ENCODE measurements around the gene SSR3. TPM values are rescaled to one million over a fixed set of nuclear protein-coding genes. Genes with fewer than 3 reads are reported as not detected.

Gene SSR3
- total RNA-seq (ENCODE audit: unreplicated experiment) = 148 TPM
- long read RNA-seq, transcript SSR3-201 (5 exons, 3,716 nt) = major isoform, 72 of 88 reads
- long read RNA-seq, partial matches to known transcripts = 0 of 88 reads
- long read RNA-seq, other reads (novel, unspliced or antisense) = 13 of 88 reads

- no peak for TF ChIP-seq CTCF (IDR thresholded peaks at IDR 0.05; ENCODE audit: unreplicated experiment)
- Mint-ChIP-seq H3K27me3 (ENCODE audit: unreplicated experiment) (peaks cover 2% of the 10 kb centered on the region), H3K36me3 (ENCODE audit: low read depth, unreplicated experiment) (peaks cover 10% of the 10 kb centered on the region), H3K27ac (ENCODE audit: unreplicated experiment) (peak within 1 kb of the TSS; percentile 98), H3K4me1 (ENCODE audit: unreplicated experiment) (peaks cover 35% of the 10 kb centered on the region), H3K4me3 (ENCODE audit: unreplicated experiment) (peak within 1 kb of the TSS; percentile 93), H3K9me3 (ENCODE audit: unreplicated experiment) (no peaks in the 10 kb centered on the region)
- peak; percentile 99 for DNase-seq (ENCODE audit: low spot score)
These were observed at the start of gene SSR3 for GRCh38 chr3:156554842-156555687. Gene SSR3, minus strand, starts transcription at chr3:156555117. Its CDS starts 28 bp downstream, at chr3:156555089.

- Mint-ChIP-seq H3K27ac (ENCODE audit: unreplicated experiment) (no peak overlapping the region), H3K27me3 (ENCODE audit: unreplicated experiment) (no peaks in the 10 kb centered on the region), H3K4me1 (ENCODE audit: unreplicated experiment) (peaks cover 13% of the 10 kb centered on the region), H3K9me3 (ENCODE audit: unreplicated experiment) (no peaks in the 10 kb centered on the region), H3K36me3 (ENCODE audit: low read depth, unreplicated experiment) (no peaks in the 10 kb centered on the region), H3K4me3 (ENCODE audit: unreplicated experiment) (no peak overlapping the region)
- no peak for DNase-seq (ENCODE audit: low spot score)
- no peak for TF ChIP-seq CTCF (IDR thresholded peaks at IDR 0.05; ENCODE audit: unreplicated experiment)
These were observed 49.2 kb upstream of the SSR3 start for GRCh38 chr3:156604064-156604641.

- Mint-ChIP-seq H3K4me1 (ENCODE audit: unreplicated experiment) (peaks cover 17% of the 10 kb centered on the region), H3K36me3 (ENCODE audit: low read depth, unreplicated experiment) (no peaks in the 10 kb centered on the region), H3K9me3 (ENCODE audit: unreplicated experiment) (no peaks in the 10 kb centered on the region), H3K27me3 (ENCODE audit: unreplicated experiment) (no peaks in the 10 kb centered on the region), H3K27ac (ENCODE audit: unreplicated experiment) (no peak overlapping the region), H3K4me3 (ENCODE audit: unreplicated experiment) (no peak overlapping the region)
- DNase-seq (ENCODE audit: low spot score) = no peak
- TF ChIP-seq CTCF (IDR thresholded peaks at IDR 0.05; ENCODE audit: unreplicated experiment) = no peak
These were observed 48.6 kb upstream of the SSR3 start for GRCh38 chr3:156603379-156604017.

- no peak for TF ChIP-seq CTCF (IDR thresholded peaks at IDR 0.05; ENCODE audit: unreplicated experiment)
- Mint-ChIP-seq H3K27ac (ENCODE audit: unreplicated experiment) (no peak overlapping the region), H3K4me3 (ENCODE audit: unreplicated experiment) (no peak overlapping the region), H3K9me3 (ENCODE audit: unreplicated experiment) (no peaks in the 10 kb centered on the region), H3K27me3 (ENCODE audit: unreplicated experiment) (no peaks in the 10 kb centered on the region), H3K36me3 (ENCODE audit: low read depth, unreplicated experiment) (no peaks in the 10 kb centered on the region), H3K4me1 (ENCODE audit: unreplicated experiment) (peaks cover 19% of the 10 kb centered on the region)
- no peak for DNase-seq (ENCODE audit: low spot score)
These were observed 47.5 kb upstream of the SSR3 start for GRCh38 chr3:156602424-156602823.

Data from endothelial cell (in vitro differentiated cells).